IPS-18a (cell line): ENCODE results near the gene MTHFR.

Experiments used
- H3K27ac ChIP-seq: one replicate; pipeline ENCODE4 v1.5.1; 2013; ENCODE audit warnings: low read length
- H3K27me3 ChIP-seq: one replicate; pipeline ENCODE4 v1.6.1; 2013; ENCODE audit warnings: mild to moderate bottlenecking, low read length; ENCODE audit not compliant: control insufficient read depth, insufficient read depth
- H3K36me3 ChIP-seq: one replicate; pipeline ENCODE4 v1.6.1; 2013; ENCODE audit warnings: low read depth, low read length; ENCODE audit not compliant: control insufficient read depth
- H3K4me1 ChIP-seq: one replicate; pipeline ENCODE4 v1.6.1; 2013; ENCODE audit warnings: low read depth, low read length; ENCODE audit not compliant: control insufficient read depth
- H3K4me3 ChIP-seq: one replicate; pipeline ENCODE4 v1.5.1; 2013; ENCODE audit warnings: low read length
- H3K9ac ChIP-seq: one replicate; pipeline ENCODE4 v1.6.1; 2013; ENCODE audit warnings: mild to moderate bottlenecking, low read length, moderate library complexity
- H3K9me3 ChIP-seq: one replicate; pipeline ENCODE4 v1.6.1; 2013; ENCODE audit warnings: low read depth, low read length; ENCODE audit not compliant: control insufficient read depth

Gene MTHFR

GRCh38 chr1:11783556-11783955 lies 22.2 kb downstream of the MTHFR start:
- Histone ChIP-seq H3K36me3 (no peaks in the 10 kb centered on the region), H3K27me3 (no peaks in the 10 kb centered on the region), H3K4me3 (no peak overlapping the region), H3K27ac (no peak overlapping the region), H3K9me3 (no peaks in the 10 kb centered on the region), H3K9ac (no peak overlapping the region), H3K4me1 (peaks cover 18% of the 10 kb centered on the region)

GRCh38 chr1:11782127-11782708 lies 23.5 kb downstream of the MTHFR start:
- Histone ChIP-seq H3K4me1 (peaks cover 11% of the 10 kb centered on the region), H3K9me3 (no peaks in the 10 kb centered on the region), H3K4me3 (no peak overlapping the region), H3K27ac (no peak overlapping the region), H3K36me3 (no peaks in the 10 kb centered on the region), H3K27me3 (no peaks in the 10 kb centered on the region), H3K9ac (no peak overlapping the region)

- Histone ChIP-seq H3K9ac (no peak overlapping the region), H3K36me3 (no peaks in the 10 kb centered on the region), H3K4me3 (no peak overlapping the region), H3K4me1 (peaks cover 4% of the 10 kb centered on the region), H3K27me3 (no peaks in the 10 kb centered on the region), H3K27ac (no peak overlapping the region), H3K9me3 (no peaks in the 10 kb centered on the region)
These were observed 24.5 kb downstream of the MTHFR start for GRCh38 chr1:11781297-11781696.

GRCh38 chr1:11780380-11781147 lies 25.2 kb downstream of the MTHFR start:
- Histone ChIP-seq H3K9ac (no peak overlapping the region), H3K4me1 (peaks cover 4% of the 10 kb centered on the region), H3K4me3 (no peak overlapping the region), H3K36me3 (no peaks in the 10 kb centered on the region), H3K27ac (no peak overlapping the region), H3K9me3 (no peaks in the 10 kb centered on the region), H3K27me3 (no peaks in the 10 kb centered on the region)

GRCh38 chr1:11779715-11780379 lies 25.9 kb downstream of the MTHFR start:
- Histone ChIP-seq H3K4me3 (no peak overlapping the region), H3K27me3 (no peaks in the 10 kb centered on the region), H3K27ac (no peak overlapping the region), H3K4me1 (peaks cover 3% of the 10 kb centered on the region), H3K36me3 (no peaks in the 10 kb centered on the region), H3K9me3 (no peaks in the 10 kb centered on the region), H3K9ac (no peak overlapping the region)

- no peak overlapping the region for H3K4me3 ChIP-seq
- H3K27me3 ChIP-seq: no peaks in the 10 kb centered on the region
- H3K9ac ChIP-seq: no peak overlapping the region
- H3K36me3 ChIP-seq: no peaks in the 10 kb centered on the region
- H3K4me1 ChIP-seq: no peaks in the 10 kb centered on the region
- no peaks in the 10 kb centered on the region for H3K9me3 ChIP-seq
- H3K27ac ChIP-seq: no peak overlapping the region
These were observed 26.7 kb downstream of the MTHFR start for GRCh38 chr1:11778844-11779623.

GRCh38 chr1:11778336-11778735 lies 27.4 kb downstream of the MTHFR start:
- no peaks in the 10 kb centered on the region for H3K9me3 ChIP-seq
- H3K4me1 ChIP-seq: no peaks in the 10 kb centered on the region
- no peak overlapping the region for H3K9ac ChIP-seq
- no peak overlapping the region for H3K4me3 ChIP-seq
- no peaks in the 10 kb centered on the region for H3K36me3 ChIP-seq
- H3K27ac ChIP-seq: no peak overlapping the region
- no peaks in the 10 kb centered on the region for H3K27me3 ChIP-seq

- Histone ChIP-seq H3K27me3 (no peaks in the 10 kb centered on the region), H3K4me1 (no peaks in the 10 kb centered on the region), H3K27ac (no peak overlapping the region), H3K9me3 (no peaks in the 10 kb centered on the region), H3K9ac (no peak overlapping the region), H3K36me3 (no peaks in the 10 kb centered on the region), H3K4me3 (no peak overlapping the region)
These were observed 28.0 kb downstream of the MTHFR start for GRCh38 chr1:11777658-11778322.

- Histone ChIP-seq H3K9me3 (no peaks in the 10 kb centered on the region), H3K4me1 (no peaks in the 10 kb centered on the region), H3K4me3 (no peak overlapping the region), H3K9ac (no peak overlapping the region), H3K27me3 (no peaks in the 10 kb centered on the region), H3K27ac (no peak overlapping the region), H3K36me3 (no peaks in the 10 kb centered on the region)
These were observed 31.0 kb downstream of the MTHFR start for GRCh38 chr1:11774753-11775152.

GRCh38 chr1:11772458-11772857 lies 33.3 kb downstream of the MTHFR start:
- Histone ChIP-seq H3K9me3 (no peaks in the 10 kb centered on the region), H3K4me3 (no peak overlapping the region), H3K27ac (no peak overlapping the region), H3K9ac (no peak overlapping the region), H3K27me3 (no peaks in the 10 kb centered on the region), H3K36me3 (no peaks in the 10 kb centered on the region), H3K4me1 (no peaks in the 10 kb centered on the region)

GRCh38 chr1:11771481-11772043 lies 34.2 kb downstream of the MTHFR start:
- H3K27ac ChIP-seq: no peak overlapping the region
- H3K36me3 ChIP-seq: no peaks in the 10 kb centered on the region

More at GRCh38 chr1:11771481-11772043, 34.2 kb downstream of the MTHFR start:
- H3K27me3 ChIP-seq: no peaks in the 10 kb centered on the region
- H3K4me3 ChIP-seq: no peak overlapping the region
- H3K9me3 ChIP-seq: no peaks in the 10 kb centered on the region
- H3K4me1 ChIP-seq: no peaks in the 10 kb centered on the region
- no peak overlapping the region for H3K9ac ChIP-seq
